ENCODE results near the gene CLIP2.

- TF ChIP-seq, protein P1, sequence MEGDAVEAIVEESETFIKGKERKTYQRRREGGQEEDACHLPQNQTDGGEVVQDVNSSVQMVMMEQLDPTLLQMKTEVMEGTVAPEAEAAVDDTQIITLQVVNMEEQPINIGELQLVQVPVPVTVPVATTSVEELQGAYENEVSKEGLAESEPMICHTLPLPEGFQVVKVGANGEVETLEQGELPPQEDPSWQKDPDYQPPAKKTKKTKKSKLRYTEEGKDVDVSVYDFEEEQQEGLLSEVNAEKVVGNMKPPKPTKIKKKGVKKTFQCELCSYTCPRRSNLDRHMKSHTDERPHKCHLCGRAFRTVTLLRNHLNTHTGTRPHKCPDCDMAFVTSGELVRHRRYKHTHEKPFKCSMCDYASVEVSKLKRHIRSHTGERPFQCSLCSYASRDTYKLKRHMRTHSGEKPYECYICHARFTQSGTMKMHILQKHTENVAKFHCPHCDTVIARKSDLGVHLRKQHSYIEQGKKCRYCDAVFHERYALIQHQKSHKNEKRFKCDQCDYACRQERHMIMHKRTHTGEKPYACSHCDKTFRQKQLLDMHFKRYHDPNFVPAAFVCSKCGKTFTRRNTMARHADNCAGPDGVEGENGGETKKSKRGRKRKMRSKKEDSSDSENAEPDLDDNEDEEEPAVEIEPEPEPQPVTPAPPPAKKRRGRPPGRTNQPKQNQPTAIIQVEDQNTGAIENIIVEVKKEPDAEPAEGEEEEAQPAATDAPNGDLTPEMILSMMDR (conservative IDR thresholded peaks at IDR 0.05 in 1 of 2, IDR thresholded peaks at IDR 0.05 in 1 of 2; ENCODE audit: extremely low read depth in 1 of 2, insufficient read depth in 1 of 2, low read depth in 1 of 2, low read length in 2 of 2): no peak
- TF ChIP-seq EZH2 (IDR thresholded peaks at IDR 0.05; ENCODE audit: borderline replicate concordance, low read length): no peak
These were observed 10.2 kb downstream of the CLIP2 start for GRCh38 chr7:74299401-74299800.
